RWPE1 (cell line): ENCODE data around the gene PRKN.

Source experiments
- CTCF ChIA-PET: fragments of 350-600 bp; sonication (Branson Sonifier 250); formaldehyde crosslinking; extraction: SDS; loops from one replicate; lab custom pipeline; 2021; lab: Yijun Ruan, JAX
- POLR2A ChIA-PET: fragments of 400-600 bp; formaldehyde crosslinking; extraction: SDS; loops from one replicate; lab custom pipeline; 2020; ENCODE audit warnings: antibody characterized with exemption; ENCODE audit not compliant: low non-redundant PET; lab: Yijun Ruan, JAX
- DNase-seq: peaks from one replicate; pipeline ENCODE4 v3.0.0; 2012; ENCODE audit warnings: low spot score
- H3K27ac ChIP-seq: fragments of 450-650 bp; 2 replicates; pipeline ENCODE4 v1.5.1; 2017
- TF ChIP-seq, protein P1 (sequence below): fragments of 450-650 bp; conservative IDR thresholded peaks from 2 replicates; pipeline ENCODE4 v1.5.1; 2017; ENCODE audit warnings: low read depth, mild to moderate bottlenecking

The PRKN gene

DNA sequence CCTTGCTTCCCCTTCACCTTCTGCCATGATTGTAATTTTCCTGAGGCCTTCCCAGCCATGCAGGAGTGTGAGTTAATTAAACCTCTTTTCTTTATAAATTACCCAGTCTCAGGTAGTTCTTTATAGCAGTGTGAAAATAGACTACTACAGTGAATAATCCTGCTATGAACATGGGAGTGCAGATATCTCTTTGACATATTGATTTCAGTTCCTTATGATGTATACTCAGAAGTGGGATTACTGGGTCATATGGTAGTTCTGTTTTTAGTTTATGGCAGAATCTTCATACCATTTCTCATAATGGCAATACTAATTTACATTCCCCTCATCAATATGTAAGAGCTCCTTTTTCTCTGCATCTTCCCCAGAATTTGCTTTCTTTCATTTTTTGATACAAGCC, 26.2 kb upstream of the PRKN start:
- DNase-seq, result no peak
- CTCF ChIA-PET, result no interaction called here
- H3K27ac ChIP-seq, result no peak overlapping the region
- POLR2A ChIA-PET, result no interaction called here
- TF ChIP-seq, protein P1, sequence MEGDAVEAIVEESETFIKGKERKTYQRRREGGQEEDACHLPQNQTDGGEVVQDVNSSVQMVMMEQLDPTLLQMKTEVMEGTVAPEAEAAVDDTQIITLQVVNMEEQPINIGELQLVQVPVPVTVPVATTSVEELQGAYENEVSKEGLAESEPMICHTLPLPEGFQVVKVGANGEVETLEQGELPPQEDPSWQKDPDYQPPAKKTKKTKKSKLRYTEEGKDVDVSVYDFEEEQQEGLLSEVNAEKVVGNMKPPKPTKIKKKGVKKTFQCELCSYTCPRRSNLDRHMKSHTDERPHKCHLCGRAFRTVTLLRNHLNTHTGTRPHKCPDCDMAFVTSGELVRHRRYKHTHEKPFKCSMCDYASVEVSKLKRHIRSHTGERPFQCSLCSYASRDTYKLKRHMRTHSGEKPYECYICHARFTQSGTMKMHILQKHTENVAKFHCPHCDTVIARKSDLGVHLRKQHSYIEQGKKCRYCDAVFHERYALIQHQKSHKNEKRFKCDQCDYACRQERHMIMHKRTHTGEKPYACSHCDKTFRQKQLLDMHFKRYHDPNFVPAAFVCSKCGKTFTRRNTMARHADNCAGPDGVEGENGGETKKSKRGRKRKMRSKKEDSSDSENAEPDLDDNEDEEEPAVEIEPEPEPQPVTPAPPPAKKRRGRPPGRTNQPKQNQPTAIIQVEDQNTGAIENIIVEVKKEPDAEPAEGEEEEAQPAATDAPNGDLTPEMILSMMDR, result no peak

DNA sequence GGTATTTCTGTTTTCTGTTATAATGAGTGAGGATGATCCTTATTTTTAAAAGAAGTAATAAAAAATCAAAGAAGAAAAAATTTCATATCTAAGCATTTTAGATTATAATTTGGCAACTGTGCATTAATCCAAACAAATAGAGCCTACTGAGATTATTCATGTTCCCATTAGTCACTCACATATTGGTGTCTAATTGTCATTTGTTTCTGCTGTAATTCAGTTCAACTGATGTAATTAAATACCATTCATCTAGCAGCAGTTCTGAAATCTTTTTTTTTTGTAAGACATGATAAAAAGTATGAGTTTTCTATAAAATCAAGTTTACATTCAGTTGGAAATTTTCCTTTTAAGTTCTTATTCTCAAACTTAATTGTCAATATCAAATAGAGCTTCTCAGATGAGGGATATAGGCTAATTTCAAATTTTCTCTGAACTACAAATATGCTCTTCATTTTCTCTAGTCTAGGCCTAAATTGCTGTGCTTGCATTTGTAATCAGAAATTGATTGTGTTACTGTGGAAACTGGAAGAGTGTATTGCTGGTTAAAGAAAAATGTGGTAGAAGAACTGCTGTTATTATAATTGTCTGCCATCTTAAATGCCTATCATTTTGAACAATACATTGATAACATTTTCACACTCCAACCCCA, 23.8 kb upstream of the PRKN start:
- H3K27ac ChIP-seq, result no peak overlapping the region
- TF ChIP-seq, protein P1, result no peak
- ChIA-PET POLR2A (no interaction called here), CTCF (no interaction called here)
- no peak for DNase-seq

DNA sequence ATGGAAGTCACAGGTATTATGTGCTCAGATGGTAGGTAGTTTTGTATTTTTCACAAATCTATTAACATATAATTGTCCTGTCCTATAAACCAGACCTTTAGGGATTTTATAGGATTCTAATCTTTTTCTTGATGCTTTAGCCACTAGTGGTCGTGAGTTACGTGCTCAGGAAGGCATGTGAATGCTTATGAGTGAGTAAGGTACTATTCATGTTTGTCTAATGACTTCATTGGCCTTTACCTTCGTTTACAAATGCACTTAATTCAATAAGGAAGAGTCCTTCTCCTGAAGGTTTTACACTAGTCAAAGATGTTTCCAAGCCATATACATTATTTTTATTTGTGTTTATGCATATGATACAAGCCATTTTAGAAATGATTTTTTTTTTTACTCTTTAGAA, 23.2 kb upstream of the PRKN start:
- ChIA-PET CTCF (no interaction called here), POLR2A (no interaction called here)
- H3K27ac ChIP-seq, result no peak overlapping the region
- TF ChIP-seq, protein P1, result no peak
- peak; percentile 44 for DNase-seq

DNA sequence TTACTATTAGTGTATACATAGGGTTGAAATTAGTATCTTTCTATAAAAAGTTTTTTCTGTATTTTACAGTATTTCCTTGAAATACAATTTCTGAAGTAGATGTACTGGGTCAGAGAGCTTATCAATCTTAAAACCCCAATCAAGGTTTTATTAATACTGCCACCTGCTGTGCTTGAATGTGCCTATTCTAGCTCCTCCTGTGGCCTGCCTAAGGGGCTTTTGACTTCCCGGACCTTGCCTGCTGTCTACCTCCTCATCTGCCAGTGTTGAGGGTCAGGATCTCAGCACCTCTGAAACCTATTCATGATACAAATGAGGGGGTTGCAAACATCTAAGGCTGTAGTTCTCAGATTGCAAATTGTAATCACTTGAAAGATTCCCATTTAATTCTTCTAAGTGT, 9.4 kb upstream of the PRKN start:
- POLR2A ChIA-PET, result no interaction called here
- no peak for DNase-seq
- no peak overlapping the region for H3K27ac ChIP-seq
- TF ChIP-seq, protein P1, result no peak
- CTCF ChIA-PET, result interaction anchor here (0.5 to 2.0 kb wide), 2 partner anchors 61 to 181 kb away, joined by 5 read pairs; no protein-coding TSS in a partner anchor

DNA sequence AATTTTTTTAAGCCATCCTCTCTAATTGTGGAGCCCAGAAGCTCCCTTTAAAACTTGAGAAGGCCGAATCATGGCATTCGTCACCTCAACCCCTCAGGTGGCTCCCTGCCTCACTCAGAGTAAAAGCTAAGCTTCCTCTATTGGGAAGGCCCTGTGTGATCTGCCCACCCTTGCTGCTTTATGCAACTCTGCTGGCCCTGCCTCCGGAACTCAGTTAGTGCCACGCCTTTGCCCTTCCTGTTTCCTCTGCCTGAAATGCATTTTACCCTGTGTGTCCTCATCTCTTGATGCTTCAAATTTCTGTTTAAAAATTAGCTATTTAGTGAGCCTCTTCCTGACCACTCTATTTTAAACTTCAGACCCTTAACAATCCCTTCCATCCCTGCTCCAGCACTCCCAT, 5.9 kb upstream of the PRKN start:
- TF ChIP-seq, protein P1, result no peak
- DNase-seq, result no peak
- CTCF ChIA-PET, result interaction anchor here (0.6 kb wide), 1 partner anchor 42 kb away, joined by 4 read pairs; no protein-coding TSS in a partner anchor
- no peak overlapping the region for H3K27ac ChIP-seq
- POLR2A ChIA-PET, result no interaction called here

DNA sequence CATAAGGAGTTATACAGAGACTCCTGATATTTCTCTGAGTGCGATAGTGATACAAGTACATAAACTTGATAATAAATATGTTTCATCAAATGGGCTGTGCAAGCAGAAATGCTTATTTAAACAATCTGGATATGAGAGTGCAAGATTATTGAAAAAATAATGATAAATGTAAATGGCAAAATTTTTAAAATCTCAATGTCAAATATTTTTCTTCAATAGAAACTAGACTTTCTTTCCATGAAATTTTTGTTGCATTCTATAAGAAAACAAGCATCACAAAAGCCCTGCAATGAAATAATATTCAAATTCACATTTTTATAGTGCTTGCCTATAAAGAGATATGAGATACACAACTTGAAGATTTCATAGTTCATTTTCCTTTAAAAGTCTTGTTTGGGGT, 2.9 kb upstream of the PRKN start:
- POLR2A ChIA-PET, result no interaction called here
- TF ChIP-seq, protein P1, result no peak
- CTCF ChIA-PET, result no interaction called here
- H3K27ac ChIP-seq, result no peak overlapping the region
- DNase-seq, result no peak
